SK-N-SH (cell line): ENCODE data around the gene SLC35D2. TPM values are rescaled to one million over a fixed set of nuclear protein-coding genes. Genes with fewer than 3 reads are reported as not detected.
"Not testable (repeated sequence)": the region's sequence is repeated elsewhere in the genome, so short reads cannot be mapped to it uniquely, and the experiment has no call there.

Experiments
- CTCF ChIA-PET: fragments of 300-600, 350-600 bp; formaldehyde crosslinking; extraction: SDS; loops from one replicate; lab custom pipeline; 2021; lab: Yijun Ruan, JAX
- POLR2A ChIA-PET: fragments of 350-600 bp; sonication (Branson Sonifier 250); formaldehyde crosslinking; extraction: SDS; loops from one replicate; lab custom pipeline; 2020; ENCODE audit warnings: antibody characterized with exemption, inconsistent platforms; lab: Yijun Ruan, JAX
- DNase-seq: peaks from one replicate; pipeline ENCODE4 v3.0.0; 2012
- H2AFZ ChIP-seq: fragments of 200-600 bp; sonication (generic); 2 replicates; pipeline ENCODE4 v1.8.1; 2016; ENCODE audit warnings: antibody characterized with exemption, mild to moderate bottlenecking, low read depth
- H3F3A ChIP-seq: fragments of 200-600 bp; sonication (generic); replicated peaks from 2 replicates; pipeline ENCODE3; 2016; ENCODE audit warnings: antibody characterized with exemption, mild to moderate bottlenecking; ENCODE audit not compliant: insufficient read depth
- H3K27ac ChIP-seq, 2 experiments: fragments of 200-500 bp in 1 of 2; fragments of 200-600 bp in 1 of 2; sonication (Bioruptor generic) in 1 of 2; sonication (generic), shearing (Covaris generic) in 1 of 2; 2 replicates each; pipeline versions ENCODE4 v1.5.1 to v1.6.1; 2014 to 2016; ENCODE audit warnings: low read depth in 2 of 2, inconsistent platforms in 1 of 2, low read length in 1 of 2, mild to moderate bottlenecking in 1 of 2, mixed read lengths in 1 of 2
- H3K27me3 ChIP-seq: fragments of 200-600 bp; sonication (generic), shearing (Covaris generic); 2 replicates; pipeline ENCODE4 v1.6.1; 2016; ENCODE audit warnings: mixed run types; ENCODE audit not compliant: insufficient read depth
- H3K36me3 ChIP-seq, 2 experiments: fragments of 200-500 bp in 1 of 2; fragments of 200-600 bp in 1 of 2; sonication (Bioruptor generic) in 1 of 2; sonication (generic) in 1 of 2; replicated peaks in 1 of 2; 2 replicates each; pipeline versions ENCODE3 to v1.5.1; 2014 to 2016; ENCODE audit warnings: low read length in 1 of 2, mild to moderate bottlenecking in 1 of 2; ENCODE audit not compliant: insufficient read depth in 2 of 2, control insufficient read depth in 1 of 2
- H3K4me1 ChIP-seq, 2 experiments: fragments of 200-500 bp in 1 of 2; fragments of 200-600 bp in 1 of 2; sonication (Bioruptor generic) in 1 of 2; sonication (generic), shearing (Covaris generic) in 1 of 2; 2 replicates each; pipeline versions ENCODE4 v1.5.1 to v1.6.1; 2014 to 2016; ENCODE audit warnings: low read depth in 1 of 2, low read length in 1 of 2, mixed run types in 1 of 2; ENCODE audit not compliant: insufficient read depth in 2 of 2, control insufficient read depth in 1 of 2
- H3K4me2 ChIP-seq: fragments of 200-600 bp; sonication (generic), shearing (Covaris generic); 2 replicates; pipeline ENCODE4 v1.6.1; 2017; ENCODE audit warnings: mixed run types
- H3K4me3 ChIP-seq, 2 experiments: fragments of 200-500 bp in 1 of 2; fragments of 200-600 bp in 1 of 2; sonication (Bioruptor generic) in 1 of 2; sonication (generic), shearing (Covaris generic) in 1 of 2; 2 replicates each; pipeline versions ENCODE4 v1.5.1 to v1.8.1; 2014 to 2016; ENCODE audit warnings: low read depth in 2 of 2, inconsistent platforms in 1 of 2, low read length in 1 of 2, mild to moderate bottlenecking in 1 of 2, mixed read lengths in 1 of 2, moderate library complexity in 1 of 2
- H3K79me2 ChIP-seq: fragments of 200-600 bp; sonication (generic); 2 replicates; pipeline ENCODE4 v1.8.1; 2017; ENCODE audit warnings: mild to moderate bottlenecking; ENCODE audit not compliant: insufficient read depth
- H3K9ac ChIP-seq: fragments of 200-600 bp; sonication (generic); 2 replicates; pipeline ENCODE4 v1.6.1; 2017; ENCODE audit warnings: mixed run types
- H3K9me2 ChIP-seq: fragments of 200-600 bp; sonication (generic); 2 replicates; pipeline ENCODE4 v1.6.1; 2017; ENCODE audit warnings: mixed run types
- H3K9me3 ChIP-seq: fragments of 200-600 bp; sonication (generic); 2 replicates; pipeline ENCODE4 v1.6.1; 2017; ENCODE audit warnings: mixed run types, mild to moderate bottlenecking, moderate library complexity
- H4K20me1 ChIP-seq: fragments of 200-600 bp; sonication (generic); 2 replicates; pipeline ENCODE4 v1.6.1; 2017; ENCODE audit warnings: mild to moderate bottlenecking, mixed run types; ENCODE audit not compliant: insufficient read depth
- CTCF ChIP-seq: fragments of 200-600 bp; sonication (generic); IDR thresholded peaks from 2 replicates; pipeline ENCODE4 v1.6.1; 2017; ENCODE audit warnings: antibody characterized with exemption, mild to moderate bottlenecking, moderate library complexity
- EP300 ChIP-seq, 2 experiments: IDR thresholded peaks; 2 replicates each; pipeline versions ENCODE4 v1.4.0 to v1.6.1; 2012; ENCODE audit warnings: borderline replicate concordance in 1 of 2, low read depth in 1 of 2, low read length in 1 of 2
- FOSL2 ChIP-seq: IDR thresholded peaks from 2 replicates; pipeline ENCODE4 v1.4.0; 2012; ENCODE audit warnings: low read depth, mild to moderate bottlenecking, moderate library complexity, borderline replicate concordance
- JUND ChIP-seq: IDR thresholded peaks from 2 replicates; pipeline ENCODE4 v1.4.0; 2012
- PBX3 ChIP-seq: IDR thresholded peaks from 2 replicates; pipeline ENCODE4; 2012
- POLR2AphosphoS5 ChIP-seq: IDR thresholded peaks from 2 replicates; pipeline ENCODE4 v1.6.1; 2012; ENCODE audit warnings: low read depth, low read length
- RFX5 ChIP-seq: IDR thresholded peaks from 2 replicates; pipeline ENCODE4 v1.6.1; 2012; ENCODE audit warnings: mild to moderate bottlenecking, improper control_type of control experiment, low read length
- SMC3 ChIP-seq: IDR thresholded peaks from 2 replicates; pipeline ENCODE4 v1.6.1; 2012; ENCODE audit warnings: low read depth, low read length, improper control_type of control experiment
- TCF12 ChIP-seq: IDR thresholded peaks from 2 replicates; pipeline ENCODE4 v1.4.0; 2012
- TEAD4 ChIP-seq: IDR thresholded peaks from 2 replicates; pipeline ENCODE4 v1.4.0; 2012; ENCODE audit warnings: mild to moderate bottlenecking, borderline replicate concordance; ENCODE audit not compliant: insufficient read depth
- WGBS: methylation state at CpG from one replicate; pipeline ENCODE4 v1.1.6; 2017; ENCODE audit warnings: low lambda C conversion rate; 5-methylcytosine and 5-hydroxymethylcytosine counted together
- polyA plus RNA-seq, 3 experiments: library from polyadenylated mRNA; depleted of rRNA; stranded (reverse); fragments of >200 nt; gene quantifications; 2 replicates each; pipeline ENCODE4 v1.2.3, GENCODE V29; 2012

The SLC35D2 gene
- polyA plus RNA-seq, 1 of the 3 experiments (the other 2 are of a cell fraction): 26.1 TPM

DNA sequence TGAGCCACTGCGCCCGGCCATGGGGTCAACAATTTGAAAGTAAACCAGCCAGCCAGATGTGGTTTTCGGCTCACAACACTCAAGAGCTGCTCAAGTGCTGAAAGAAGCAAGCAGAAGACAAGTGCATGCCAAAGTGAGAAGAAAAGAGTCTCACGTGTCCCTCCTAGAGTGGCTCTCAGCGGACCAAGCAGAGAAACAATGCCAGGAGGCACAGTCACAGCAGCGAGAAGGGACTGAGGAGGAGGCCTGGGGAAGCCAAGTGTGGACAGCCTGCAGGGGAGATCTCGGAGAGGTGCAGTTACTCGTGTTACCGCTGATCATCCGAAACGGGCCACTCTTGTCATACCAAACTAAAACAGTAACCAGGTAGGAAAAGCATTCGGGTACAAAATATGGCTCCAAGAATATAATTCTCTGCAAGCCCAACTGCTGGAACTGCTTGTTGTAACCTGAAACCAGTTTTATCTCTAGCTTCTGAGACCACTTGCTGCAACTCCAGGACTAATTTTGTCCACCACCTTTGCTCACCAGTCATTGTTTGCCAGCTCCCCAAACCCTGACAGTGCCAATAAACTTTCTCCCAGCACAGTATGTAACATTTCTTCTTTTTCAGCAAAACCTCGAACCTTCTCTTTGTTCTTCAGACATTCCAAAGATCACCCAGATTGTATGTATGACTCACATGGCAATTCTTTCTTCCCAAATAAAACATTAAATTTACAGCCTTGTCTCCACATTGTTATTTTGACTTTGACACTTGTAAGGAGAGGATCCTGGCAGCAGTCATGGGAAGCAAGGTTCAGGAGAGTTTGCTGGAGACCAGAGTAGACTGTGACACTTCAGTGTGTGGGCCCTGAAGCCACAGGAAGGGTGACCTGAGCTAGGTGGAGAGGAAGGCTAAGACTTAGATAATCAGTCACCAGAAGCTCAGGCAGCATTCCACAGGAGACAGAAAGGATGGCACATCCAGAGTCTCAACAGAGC is 6.3 kb downstream of the SLC35D2 start:
- TF ChIP-seq EP300 (IDR thresholded peaks at IDR 0.05; ENCODE audit: borderline replicate concordance in 1 of 2, low read depth in 1 of 2, low read length in 1 of 2) (peak in 1 of 2 experiments; percentile 42; a peak in 1 of 4 replicates), FOSL2 (peak; percentile 60; the same call in 1 of the 2 replicates), CTCF (no peak), TCF12 (peak; percentile 60), RFX5 (no peak), JUND (peak; percentile 78), TEAD4 (0 out of 2 replicates have a peak, but pooled peaks have one; percentile 24), POLR2AphosphoS5 (no peak), PBX3 (peak; percentile 72), SMC3 (no peak)
- peak overlapping the region in 1 of 2 experiments; percentile 23; a peak in 1 of 4 replicates for H3K4me3 ChIP-seq
- 79% methylated on average over 11 of the region's 13 CpGs for whole genome bisulfite sequencing
- peak overlapping the region; percentile 73 for H3K4me2 ChIP-seq
- H3K79me2 ChIP-seq: peaks cover 84% of the 10 kb centered on the region
- no peaks in the 10 kb centered on the region for H3K9me2 ChIP-seq
- peaks cover 10% of the 10 kb centered on the region for H4K20me1 ChIP-seq
- peak overlapping the region; percentile 7 to 93; a peak in 3 of 4 replicates for H3K27ac ChIP-seq
- no peaks in the 10 kb centered on the region for H3K9me3 ChIP-seq
- no peaks in the 10 kb centered on the region for H3K27me3 ChIP-seq
- CTCF ChIA-PET: interaction anchor here (0.9 to 1.0 kb wide), 2 partner anchors 10 to 19 kb away, joined by 3 read pairs; no protein-coding TSS in a partner anchor
- H2AFZ ChIP-seq: 0 out of 2 replicates have a peak overlapping the region, but pooled peaks have one; percentile 31
- DNase-seq: no peak
- H3K4me1 ChIP-seq: peaks cover 11 to 21% of the 10 kb centered on the region in 2 experiments; a peak in 3 of 4 replicates
- POLR2A ChIA-PET: no interaction called here
- H3F3A ChIP-seq: peaks cover 25% of the 10 kb centered on the region
- peak overlapping the region; percentile 44; the same call in 1 of the 2 replicates for H3K9ac ChIP-seq
- peaks cover 0 to 11% of the 10 kb centered on the region in 2 experiments for H3K36me3 ChIP-seq

- POLR2A ChIA-PET, DNase-seq, H2AFZ ChIP-seq, CTCF ChIA-PET, H3K9me3 ChIP-seq, H3K4me3 ChIP-seq, H3K9ac ChIP-seq, H3K27me3 ChIP-seq, H3K36me3 ChIP-seq, H3K9me2 ChIP-seq, H3K27ac ChIP-seq, H3K4me2 ChIP-seq: not testable (repeated sequence)
- H4K20me1 ChIP-seq: peaks cover 15% of the 10 kb centered on the region
- H3K4me1 ChIP-seq: peaks cover 0 to 16% of the 10 kb centered on the region in 2 experiments; a peak in 1 of 4 replicates
- peaks cover 78% of the 10 kb centered on the region for H3K79me2 ChIP-seq
- H3F3A ChIP-seq: peaks cover 25% of the 10 kb centered on the region
- WGBS: 98% methylated on average over 6 of the region's 6 CpGs
Measured at GRCh38 chr9:96375507-96375906, 8.0 kb downstream of the SLC35D2 start.
